ENCODE measurements around the gene DCST2.

Gene DCST2

DNA sequence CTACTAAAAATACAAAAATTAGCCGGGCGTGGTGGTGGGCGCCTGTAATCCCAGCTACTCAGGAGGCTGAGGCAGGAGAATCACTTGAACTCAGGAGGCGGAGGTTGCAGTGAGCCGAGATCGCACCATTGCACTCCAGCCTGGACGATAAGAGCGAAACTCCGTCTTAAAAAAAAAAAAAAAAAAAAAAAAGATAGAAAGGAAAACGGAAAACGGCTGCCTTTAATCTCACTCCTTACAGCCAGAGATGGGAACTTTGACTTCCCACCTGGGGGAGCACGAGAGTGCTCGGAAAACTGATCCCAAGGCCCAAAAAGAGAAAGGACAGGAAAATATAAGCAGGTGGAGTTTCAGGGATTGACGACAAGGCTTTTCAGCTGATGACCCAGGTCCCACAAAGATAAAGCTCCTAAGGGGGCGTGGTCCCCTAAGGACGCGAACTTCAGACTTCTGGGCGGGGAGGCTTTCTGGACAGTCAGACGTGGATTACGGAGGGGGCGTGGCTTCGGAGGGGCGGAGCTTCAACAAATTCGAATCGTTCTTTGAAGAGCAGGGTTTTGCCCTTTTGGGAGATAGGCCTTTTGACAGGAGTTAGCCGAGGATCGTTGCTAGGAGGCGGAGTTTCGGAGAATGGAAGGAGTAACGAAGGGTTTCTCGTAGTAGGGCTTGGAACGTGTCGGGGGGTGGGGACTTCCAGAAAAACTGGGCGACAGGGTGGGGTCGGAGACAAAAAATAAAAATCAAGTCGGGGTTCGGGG is 60.1 kb downstream of the DCST2 start:
- DNase-seq: peak; percentile 65

DNA sequence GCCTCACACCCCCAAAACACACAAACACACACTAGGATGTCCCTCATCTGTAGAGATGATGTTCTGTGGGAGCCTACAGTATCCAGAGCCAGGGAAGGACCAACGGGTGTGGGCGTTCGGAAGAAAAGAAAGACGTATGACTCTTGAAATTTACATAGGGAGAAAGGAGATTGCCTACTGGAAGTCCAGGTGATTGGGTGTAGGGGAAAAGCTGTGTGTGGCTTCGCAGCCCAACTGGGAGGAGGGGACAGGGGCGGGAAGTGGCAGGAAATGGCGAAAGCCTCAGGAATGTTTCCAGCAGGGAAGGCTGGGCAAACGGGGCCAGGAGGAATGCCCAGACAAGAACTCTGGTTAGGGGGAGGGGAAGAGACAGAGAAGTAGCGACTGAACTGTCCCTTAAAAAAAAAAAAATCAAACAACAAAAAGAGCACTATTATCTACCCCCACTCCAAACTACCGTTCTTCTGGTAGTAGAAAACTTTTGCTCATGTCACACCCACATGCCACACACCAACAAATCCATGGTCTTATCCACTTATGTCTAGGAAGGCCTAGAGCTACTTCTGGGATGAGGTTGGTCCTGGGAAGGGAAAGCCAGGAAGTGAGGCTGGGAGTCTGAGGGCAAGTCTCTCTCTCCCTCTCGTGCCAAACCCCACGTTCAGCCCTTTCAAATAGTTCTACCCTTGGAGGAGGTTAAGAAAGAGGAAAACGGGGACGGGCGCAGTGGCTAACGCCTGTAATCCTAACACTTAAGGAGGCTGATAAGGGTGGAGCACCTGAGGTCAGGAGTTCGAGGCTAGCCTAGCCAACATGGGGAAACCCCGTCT is 60.9 kb downstream of the DCST2 start:
- DNase-seq: no peak

DNA sequence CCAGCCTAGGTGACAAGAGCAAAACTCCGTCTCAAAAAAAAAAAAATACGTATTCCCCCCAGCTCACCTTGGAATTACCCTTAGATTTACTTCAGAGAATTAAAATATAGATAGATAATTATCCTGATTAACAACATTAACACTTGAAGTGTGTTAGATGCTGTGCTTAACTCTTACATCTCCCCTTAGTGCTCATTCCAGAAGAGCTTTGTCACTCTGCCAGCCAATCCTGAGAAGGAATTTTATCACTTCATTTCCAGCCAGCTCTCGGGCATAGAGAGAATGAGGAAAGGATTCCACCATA is 61.4 kb downstream of the DCST2 start:
- no peak for DNase-seq

DNA sequence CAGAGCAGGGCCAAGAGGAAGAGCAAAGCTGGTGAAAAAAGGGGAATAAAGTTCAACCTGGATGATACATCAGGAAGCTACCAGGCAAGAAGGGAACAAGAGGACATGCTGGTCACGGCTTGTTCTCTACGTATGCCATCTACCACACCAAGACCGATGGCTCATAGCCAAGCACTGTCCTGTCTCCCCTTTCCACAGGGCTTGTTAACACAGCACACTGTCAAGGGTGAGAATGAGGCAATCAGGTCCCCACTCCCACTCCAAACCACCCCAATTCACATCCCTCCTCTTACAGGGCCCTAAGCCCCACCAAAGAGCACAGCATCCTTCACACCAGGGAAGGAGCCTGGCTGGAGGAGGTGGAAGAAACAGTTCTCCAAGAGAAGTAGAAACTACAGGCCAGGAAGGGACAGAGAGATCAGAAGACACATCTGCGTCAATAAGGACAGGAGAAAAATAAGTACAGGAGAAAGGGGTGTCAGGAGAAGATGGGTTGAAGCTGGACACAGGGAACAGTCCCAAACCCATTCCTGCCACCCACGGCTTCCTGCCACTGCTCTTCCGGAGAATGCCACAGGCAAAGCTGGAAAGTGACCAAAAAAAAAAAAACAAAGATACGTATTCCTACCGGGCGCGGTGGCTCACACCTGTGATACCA is 62.1 kb downstream of the DCST2 start:
- DNase-seq: no peak

DNA sequence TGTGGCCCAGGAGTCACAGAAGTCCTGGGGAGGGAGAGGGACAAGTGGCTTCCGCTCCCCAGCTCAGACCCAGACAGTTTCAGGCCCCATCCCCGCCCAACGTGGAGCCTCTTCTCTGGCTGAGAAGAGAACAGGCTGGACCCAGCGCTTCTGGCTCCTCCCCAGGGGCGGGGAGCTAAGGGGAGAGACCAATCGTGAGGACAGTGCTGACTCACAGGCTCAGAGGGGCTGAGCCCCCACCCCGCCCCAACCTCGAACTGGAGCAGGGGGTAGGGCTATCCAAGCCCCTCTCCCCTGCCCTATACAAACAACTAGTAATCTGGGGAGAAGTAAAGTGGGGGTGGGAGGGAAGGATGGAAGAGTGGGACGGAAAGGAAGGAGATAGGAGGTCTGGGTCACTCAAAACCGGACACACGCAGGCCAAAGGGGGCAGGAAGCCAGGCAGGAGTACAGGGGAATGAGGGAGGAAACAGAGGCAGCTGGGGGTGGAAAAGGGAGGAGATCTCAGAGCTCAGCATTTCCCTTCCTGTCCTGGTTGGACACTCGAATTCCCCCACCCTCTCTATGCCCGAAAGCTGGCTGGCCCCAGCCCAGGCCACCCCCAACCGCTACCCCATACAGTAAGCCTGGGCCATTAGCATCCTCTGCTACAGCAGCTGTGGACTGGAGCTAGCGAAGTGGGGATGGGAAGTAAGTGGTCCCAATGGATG is 62.8 kb downstream of the DCST2 start, which contains the start of gene SHC1:
SHC1 (minus strand) TSS at position 117 of the 710 bp plus-strand sequence. CDS start 221 bp downstream, outside the sequence.
- DNase-seq: no peak

DNA sequence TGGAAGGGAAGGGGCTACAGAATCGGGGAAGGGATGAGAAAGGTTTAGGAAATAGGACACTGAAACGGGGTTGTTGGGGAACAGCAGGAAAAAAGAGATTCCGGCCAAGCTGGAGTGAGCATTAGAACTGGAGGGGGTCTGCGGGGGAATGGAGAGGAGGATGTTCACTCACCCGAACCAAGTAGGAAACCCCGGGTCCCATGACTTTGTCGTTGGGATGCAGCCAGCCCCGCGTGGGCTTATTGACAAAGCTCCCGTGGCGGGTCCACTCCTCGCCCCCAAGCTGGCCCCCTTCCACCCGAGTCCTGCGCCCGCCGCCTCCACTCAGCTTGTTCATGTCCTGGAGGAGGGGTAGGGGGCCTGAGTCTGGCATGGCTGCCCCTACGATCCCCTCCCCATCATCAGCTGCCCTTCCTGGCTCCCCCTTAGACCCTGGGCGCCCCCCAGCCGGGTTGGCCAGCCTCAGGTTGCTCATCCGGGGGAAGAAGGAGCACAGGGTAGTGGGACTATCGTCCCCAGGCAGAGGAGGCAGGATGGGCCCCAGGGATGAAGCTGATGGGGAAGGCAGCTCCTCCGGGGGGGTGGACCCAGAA is 63.6 kb downstream of the DCST2 start:
- DNase-seq: no peak

DNA sequence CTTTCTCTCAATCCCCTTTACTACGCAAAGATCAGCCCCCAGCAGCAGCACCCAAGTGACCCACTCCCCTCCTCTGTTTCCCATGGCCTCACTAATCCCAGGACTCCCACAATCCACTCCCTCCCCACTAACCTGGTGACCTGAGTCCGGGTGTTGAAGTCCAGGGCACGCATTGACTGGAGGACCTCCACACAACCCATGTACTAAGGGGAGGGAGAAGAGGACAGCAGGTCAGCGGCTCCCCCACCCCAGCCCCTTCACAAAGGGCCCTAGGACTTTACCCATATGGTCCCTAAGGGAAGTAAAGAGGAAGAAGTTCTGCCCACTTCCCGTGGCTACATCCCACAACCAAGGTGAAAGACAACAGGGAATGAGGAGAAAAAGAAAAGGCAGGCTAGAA is 64.3 kb downstream of the DCST2 start:
- no peak for DNase-seq

DNA sequence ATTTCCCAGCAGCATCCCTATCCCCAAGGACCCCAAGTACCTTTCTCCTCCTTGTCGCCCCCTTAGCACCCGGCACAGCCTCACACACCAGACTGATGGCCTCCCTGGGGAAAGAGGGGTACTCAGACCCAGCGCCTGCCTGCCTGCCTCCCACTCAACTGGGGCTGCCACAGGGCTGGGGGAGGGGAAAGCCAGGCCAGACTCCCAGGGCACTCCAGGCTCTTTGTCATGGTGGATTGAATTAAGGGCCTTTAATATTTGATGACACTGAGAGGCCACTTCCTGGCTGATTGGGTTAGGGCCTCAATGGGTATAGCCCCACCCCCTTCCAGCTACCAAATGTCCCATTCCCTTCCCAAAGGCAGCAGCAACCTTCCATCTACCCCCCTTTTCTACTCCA is 64.8 kb downstream of the DCST2 start:
- DNase-seq: no peak

All from NCI-H2029 treated with DMSO at 0.1 percent for 48 hours (cell line).